Naive thymus-derived CD4-positive, alpha-beta T cell (primary cell): ENCODE data around the gene CLASP1. TPM values are rescaled to one million over a fixed set of nuclear protein-coding genes. Genes with fewer than 3 reads are reported as not detected.

ENCODE experiments used
- ATAC-seq: fragments of 150-1000 bp; cut with Tn5 transposase; 2 replicates; pipeline ENCODE4 v1.10.0; 2021; ENCODE audit warnings: mild to moderate bottlenecking, moderate library complexity
- CTCF ChIA-PET: fragments of 350-600 bp; sonication (Branson Sonifier 250); formaldehyde crosslinking; loops from one replicate; lab custom pipeline; 2021; ENCODE audit warnings: antibody characterized with exemption; lab: Charles Lee
- POLR2A ChIA-PET: fragments of 350-600 bp; sonication (Branson Sonifier 250); formaldehyde crosslinking; loops from one replicate; lab custom pipeline; 2021; ENCODE audit warnings: antibody characterized with exemption, inconsistent platforms; lab: Charles Lee
- DNase-seq, 9 donors: peaks; one replicate each; pipeline versions ENCODE4 v3.0.0 to v3.0.0-alpha.2; 2020 to 2022; ENCODE audit warnings: mixed read lengths in 1 of 9
- H3K27ac ChIP-seq: one replicate; pipeline ENCODE4 v1.7.0; 2013; ENCODE audit warnings: mild to moderate bottlenecking, low read depth, low read length, moderate library complexity
- H3K27me3 ChIP-seq, 2 donors: one replicate each; pipeline ENCODE4 v1.7.0; 2013; ENCODE audit warnings: low read length in 2 of 2, mild to moderate bottlenecking in 2 of 2, moderate library complexity in 2 of 2; ENCODE audit not compliant: control insufficient read depth in 2 of 2, insufficient read depth in 2 of 2
- H3K36me3 ChIP-seq, 3 experiments: 1 replicate in 2 of 3; 2 replicates in 1 of 3; pipeline ENCODE4 v1.7.0; 2013; ENCODE audit warnings: low read length in 3 of 3, mild to moderate bottlenecking in 3 of 3, moderate library complexity in 1 of 3; ENCODE audit not compliant: insufficient read depth in 3 of 3, control insufficient read depth in 2 of 3
- H3K4me1 ChIP-seq, 2 donors: one replicate each; pipeline ENCODE4 v1.7.0; 2013; ENCODE audit warnings: low read length in 2 of 2, mild to moderate bottlenecking in 2 of 2, moderate library complexity in 1 of 2; ENCODE audit not compliant: control insufficient read depth in 2 of 2, insufficient read depth in 2 of 2
- H3K4me3 ChIP-seq: 2 replicates; pipeline ENCODE4 v1.7.0; 2013; ENCODE audit warnings: mild to moderate bottlenecking, low read length
- H3K9me3 ChIP-seq, 3 experiments: 1 replicate in 2 of 3; 2 replicates in 1 of 3; pipeline ENCODE4 v1.7.0; 2013; ENCODE audit warnings: low read length in 3 of 3; ENCODE audit not compliant: control insufficient read depth in 2 of 3
- H3K27ac Mint-ChIP-seq, 9 donors: one replicate each; pipeline ENCODE4 v1.8.0; 2020 to 2022; ENCODE audit warnings: mixed read lengths in 9 of 9, mild to moderate bottlenecking in 8 of 9, moderate library complexity in 5 of 9, inconsistent platforms in 2 of 9
- H3K27me3 Mint-ChIP-seq, 5 donors: one replicate each; pipeline ENCODE4 v1.8.0; 2021 to 2022; ENCODE audit warnings: mixed read lengths in 5 of 5, mild to moderate bottlenecking in 1 of 5
- H3K36me3 Mint-ChIP-seq, 5 donors: one replicate each; pipeline ENCODE4 v1.8.0; 2020 to 2022; ENCODE audit warnings: mixed read lengths in 5 of 5, mild to moderate bottlenecking in 3 of 5, inconsistent platforms in 1 of 5
- H3K4me1 Mint-ChIP-seq, 7 donors: one replicate each; pipeline ENCODE4 v1.8.0; 2020 to 2022; ENCODE audit warnings: mixed read lengths in 7 of 7, mild to moderate bottlenecking in 3 of 7, inconsistent platforms in 1 of 7
- H3K4me3 Mint-ChIP-seq, 10 donors: one replicate each; pipeline ENCODE4 v1.8.0; 2020 to 2022; ENCODE audit warnings: mild to moderate bottlenecking in 10 of 10, mixed read lengths in 10 of 10, moderate library complexity in 6 of 10, inconsistent platforms in 2 of 10
- H3K9me3 Mint-ChIP-seq, 11 donors: one replicate each; pipeline ENCODE4 v1.8.0; 2020 to 2022; ENCODE audit warnings: mixed read lengths in 11 of 11, mild to moderate bottlenecking in 4 of 11, inconsistent platforms in 1 of 11, moderate library complexity in 1 of 11
- intact Hi-C, 2 donors: fragments of 100-400 bp; cut with micrococcal nuclease; formaldehyde crosslinking; loops; one replicate each; pipeline ENCODE4 v1.15.1; 2023
- polyA plus RNA-seq, 2 donors: library from polyadenylated mRNA; unstranded; fragments of 300-500 nt; fragmentation: Illumina TruSeq; gene quantifications; one replicate each; pipeline ENCODE4 v1.2.3, GENCODE V29; 2021
- total RNA-seq, 6 experiments: library from RNA in 5 of 6; stranded (reverse) in 5 of 6; gene quantifications; 1 replicate in 5 of 6; 2 replicates in 1 of 6; pipeline ENCODE4 v1.2.3 and lab custom pipeline; 2021 to 2026

The CLASP1 gene
- total and polyA plus RNA-seq, 7 experiments from 2014 or later: 13.8 to 76.3 (median 61.6) TPM

DNA sequence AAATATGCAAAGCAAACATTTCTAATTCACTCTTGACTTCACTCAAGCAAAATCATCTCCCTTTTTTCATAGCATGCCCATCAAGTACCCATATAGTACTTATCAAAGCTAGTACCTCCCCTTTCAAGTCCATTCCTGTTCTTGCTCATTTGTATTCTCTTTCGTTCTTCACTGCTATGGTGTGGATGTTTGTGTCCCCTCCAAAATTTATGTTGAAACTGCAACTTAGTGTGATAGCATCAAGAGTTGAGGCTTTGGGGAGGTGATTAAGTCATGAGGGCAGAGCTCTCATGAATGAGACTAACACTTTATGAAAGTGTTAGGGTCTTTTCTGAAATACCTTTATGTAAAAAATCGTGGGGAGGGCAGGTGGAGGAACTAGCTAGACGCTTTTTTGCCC lies 65.7 kb downstream of the CLASP1 start:
- Histone ChIP-seq H3K36me3 (no peaks in the 10 kb centered on the region), H3K9me3 (no peaks in the 10 kb centered on the region), H3K27ac (no peak overlapping the region), H3K27me3 (no peaks in the 10 kb centered on the region), H3K4me1 (peaks cover 0 to 4% of the 10 kb centered on the region in 2 donors), H3K4me3 (no peak overlapping the region)
- no peak overlapping the region for H3K4me3 Mint-ChIP-seq
- intact Hi-C loops: no loop called here
- H3K27ac Mint-ChIP-seq: peak overlapping the region in 1 of 9 donors; percentile 34
- ChIA-PET POLR2A (no interaction called here), CTCF (no interaction called here)
- peaks cover 0 to 25% (median 7%) of the 10 kb centered on the region in 5 donors for H3K36me3 Mint-ChIP-seq
- peaks cover 0 to 2% (median 0%) of the 10 kb centered on the region in 11 donors for H3K9me3 Mint-ChIP-seq
- H3K27me3 Mint-ChIP-seq: no peaks in the 10 kb centered on the region
- ATAC-seq: no peak
- DNase-seq: no peak
- peaks cover 20 to 61% (median 53%) of the 10 kb centered on the region in 7 donors for H3K4me1 Mint-ChIP-seq

GRCh38 chr2:121582272-121582671 lies 67.0 kb downstream of the CLASP1 start:
- no peak overlapping the region for H3K4me3 Mint-ChIP-seq
- H3K27ac ChIP-seq: no peak overlapping the region
- H3K9me3 Mint-ChIP-seq: peaks cover 0 to 2% (median 0%) of the 10 kb centered on the region in 11 donors
- CTCF ChIA-PET: no interaction called here
- H3K4me1 ChIP-seq: peaks cover 0 to 4% of the 10 kb centered on the region in 2 donors
- POLR2A ChIA-PET: no interaction called here
- H3K4me1 Mint-ChIP-seq: peaks cover 19 to 63% (median 54%) of the 10 kb centered on the region in 7 donors
- H3K4me3 ChIP-seq: no peak overlapping the region
- ATAC-seq (no peak), DNase-seq (no peak)
- no peaks in the 10 kb centered on the region for H3K36me3 ChIP-seq
- no peaks in the 10 kb centered on the region for H3K27me3 Mint-ChIP-seq
- no peaks in the 10 kb centered on the region for H3K27me3 ChIP-seq
- no peaks in the 10 kb centered on the region for H3K9me3 ChIP-seq
- peaks cover 0 to 20% (median 5%) of the 10 kb centered on the region in 5 donors for H3K36me3 Mint-ChIP-seq
- H3K27ac Mint-ChIP-seq: peak overlapping the region in 1 of 9 donors; percentile 8
- intact Hi-C loops: no loop called here

GRCh38 chr2:121579309-121579708 lies 70.0 kb downstream of the CLASP1 start:
- ATAC-seq: no peak
- Histone ChIP-seq H3K36me3 (no peaks in the 10 kb centered on the region), H3K4me3 (no peak overlapping the region), H3K27ac (no peak overlapping the region), H3K27me3 (no peaks in the 10 kb centered on the region), H3K4me1 (peaks cover 0 to 4% of the 10 kb centered on the region in 2 donors), H3K9me3 (no peaks in the 10 kb centered on the region)
- no peak overlapping the region for H3K27ac Mint-ChIP-seq
- H3K4me3 Mint-ChIP-seq: no peak overlapping the region
- intact Hi-C loops: no loop called here
- H3K4me1 Mint-ChIP-seq: peaks cover 10 to 76% (median 61%) of the 10 kb centered on the region in 7 donors
- no peaks in the 10 kb centered on the region for H3K27me3 Mint-ChIP-seq
- H3K36me3 Mint-ChIP-seq: peaks cover 0 to 12% (median 4%) of the 10 kb centered on the region in 5 donors
- no peak for DNase-seq
- ChIA-PET CTCF (interaction anchor here (0.7 kb wide), 1 partner anchor 580 kb away, joined by 3 read pairs; no protein-coding TSS in a partner anchor), POLR2A (no interaction called here)
- peaks cover 0 to 2% (median 0%) of the 10 kb centered on the region in 11 donors for H3K9me3 Mint-ChIP-seq

GRCh38 chr2:121577381-121577780 lies 71.9 kb downstream of the CLASP1 start:
- intact Hi-C loops: no loop called here
- ChIA-PET POLR2A (no interaction called here), CTCF (no interaction called here)
- Mint-ChIP-seq H3K9me3 (peaks cover 0 to 2% (median 0%) of the 10 kb centered on the region in 11 donors), H3K27ac (no peak overlapping the region), H3K36me3 (peaks cover 0 to 9% (median 4%) of the 10 kb centered on the region in 5 donors), H3K27me3 (no peaks in the 10 kb centered on the region), H3K4me1 (peaks cover 4 to 67% (median 56%) of the 10 kb centered on the region in 7 donors), H3K4me3 (no peak overlapping the region)
- ATAC-seq (no peak), DNase-seq (no peak)
- peaks cover 0 to 4% (median 0%) of the 10 kb centered on the region in 3 experiments for H3K36me3 ChIP-seq
- H3K4me1 ChIP-seq: peaks cover 0 to 4% of the 10 kb centered on the region in 2 donors
- H3K4me3 ChIP-seq: no peak overlapping the region
- no peak overlapping the region for H3K27ac ChIP-seq
- no peaks in the 10 kb centered on the region for H3K27me3 ChIP-seq
- no peaks in the 10 kb centered on the region for H3K9me3 ChIP-seq

DNA sequence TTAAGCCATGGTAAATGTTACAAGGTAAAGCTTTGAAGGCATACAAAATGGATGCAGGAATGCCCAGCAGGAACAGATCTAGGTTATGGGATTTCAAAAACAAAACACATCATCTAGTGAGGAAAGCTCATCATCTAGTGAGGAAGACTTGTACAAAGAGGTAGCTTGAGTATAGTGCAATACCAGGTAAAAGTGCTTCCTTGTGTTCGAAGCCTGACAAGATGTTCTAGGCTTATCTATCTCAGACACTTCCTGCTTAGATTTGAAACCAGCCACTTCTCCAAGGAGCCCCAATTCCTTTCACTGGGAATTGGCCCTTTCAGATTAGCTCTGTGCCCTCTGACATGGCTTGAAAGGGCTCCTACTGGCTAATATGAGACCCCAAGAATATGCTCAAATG lies 73.0 kb downstream of the CLASP1 start:
- H3K27ac Mint-ChIP-seq: peak overlapping the region in 1 of 9 donors; percentile 41
- H3K27me3 Mint-ChIP-seq: no peaks in the 10 kb centered on the region
- ChIA-PET CTCF (no interaction called here), POLR2A (no interaction called here)
- H3K4me1 Mint-ChIP-seq: peaks cover 6 to 63% (median 58%) of the 10 kb centered on the region in 7 donors
- H3K9me3 Mint-ChIP-seq: no peaks in the 10 kb centered on the region
- Histone ChIP-seq H3K36me3 (peaks cover 0 to 8% (median 0%) of the 10 kb centered on the region in 3 experiments), H3K9me3 (no peaks in the 10 kb centered on the region), H3K4me3 (no peak overlapping the region), H3K27ac (no peak overlapping the region), H3K27me3 (no peaks in the 10 kb centered on the region), H3K4me1 (peaks cover 0 to 4% of the 10 kb centered on the region in 2 donors)
- no peak overlapping the region for H3K4me3 Mint-ChIP-seq
- peaks cover 0 to 16% (median 11%) of the 10 kb centered on the region in 5 donors for H3K36me3 Mint-ChIP-seq
- intact Hi-C loops: no loop called here
- DNase-seq (no peak), ATAC-seq (no peak)

GRCh38 chr2:121575800-121576199 lies 73.5 kb downstream of the CLASP1 start:
- ATAC-seq: no peak
- Histone ChIP-seq H3K4me3 (no peak overlapping the region), H3K9me3 (no peaks in the 10 kb centered on the region), H3K27me3 (no peaks in the 10 kb centered on the region), H3K27ac (no peak overlapping the region), H3K4me1 (peaks cover 0 to 4% of the 10 kb centered on the region in 2 donors), H3K36me3 (peaks cover 0 to 8% (median 0%) of the 10 kb centered on the region in 3 experiments)
- peaks cover 6 to 60% (median 55%) of the 10 kb centered on the region in 7 donors for H3K4me1 Mint-ChIP-seq
- H3K27me3 Mint-ChIP-seq: no peaks in the 10 kb centered on the region
- intact Hi-C loops: no loop called here
- H3K9me3 Mint-ChIP-seq: no peaks in the 10 kb centered on the region
- CTCF ChIA-PET: no interaction called here
- DNase-seq: no peak
- POLR2A ChIA-PET: no interaction called here
- peak overlapping the region in 1 of 9 donors; percentile 14 for H3K27ac Mint-ChIP-seq
- H3K4me3 Mint-ChIP-seq: no peak overlapping the region
- H3K36me3 Mint-ChIP-seq: peaks cover 0 to 17% (median 11%) of the 10 kb centered on the region in 5 donors

GRCh38 chr2:121570667-121571055 lies 78.6 kb downstream of the CLASP1 start:
- H3K36me3 ChIP-seq: peaks cover 0 to 8% (median 0%) of the 10 kb centered on the region in 3 experiments
- H3K4me3 Mint-ChIP-seq: no peak overlapping the region
- CTCF ChIA-PET: no interaction called here
- no peak for DNase-seq
- ATAC-seq: no peak
- peaks cover 0 to 6% of the 10 kb centered on the region in 2 donors for H3K4me1 ChIP-seq
- H3K9me3 Mint-ChIP-seq: no peaks in the 10 kb centered on the region
- no peak overlapping the region for H3K27ac Mint-ChIP-seq
- no peaks in the 10 kb centered on the region for H3K9me3 ChIP-seq
- POLR2A ChIA-PET: no interaction called here
- H3K27me3 ChIP-seq: no peaks in the 10 kb centered on the region
- no peak overlapping the region for H3K27ac ChIP-seq
- peaks cover 17 to 60% (median 51%) of the 10 kb centered on the region in 7 donors for H3K4me1 Mint-ChIP-seq
- no peaks in the 10 kb centered on the region for H3K27me3 Mint-ChIP-seq
- H3K4me3 ChIP-seq: no peak overlapping the region
- intact Hi-C loops: no loop called here
- peaks cover 0 to 29% (median 13%) of the 10 kb centered on the region in 5 donors for H3K36me3 Mint-ChIP-seq
